T-helper 2 cell treated with Interferon-gamma antibody and Interleukin-4, amounts not matched to agents 5 μg/mL and 100 μg/mL, for 36 hours (primary cell): ENCODE results near the gene PITPNM3.
A peak's percentile ranks its signal among the peaks of the same experiment; 100 is the strongest.

ENCODE experiments used
- DNase-seq: peaks from one replicate; pipeline ENCODE4 v3.0.0; 2021; ENCODE audit warnings: low spot score
- H3K27ac Mint-ChIP-seq: one replicate; pipeline ENCODE4 v1.8.0; 2021; ENCODE audit warnings: mild to moderate bottlenecking, mixed read lengths
- H3K27me3 Mint-ChIP-seq: one replicate; pipeline ENCODE4 v1.8.0; 2021; ENCODE audit warnings: low read depth, mixed read lengths
- H3K36me3 Mint-ChIP-seq: one replicate; pipeline ENCODE4 v1.8.0; 2021; ENCODE audit warnings: low read depth, mixed read lengths
- H3K4me1 Mint-ChIP-seq: one replicate; pipeline ENCODE4 v1.8.0; 2021; ENCODE audit warnings: low read depth, mixed read lengths
- H3K4me3 Mint-ChIP-seq: one replicate; pipeline ENCODE4 v1.8.0; 2022; ENCODE audit warnings: mild to moderate bottlenecking, moderate library complexity, mixed read lengths
- H3K9me3 Mint-ChIP-seq: one replicate; pipeline ENCODE4 v1.8.0; 2021; ENCODE audit warnings: mixed read lengths

Gene PITPNM3

GRCh38 chr17:6462692-6463091 lies 93.7 kb downstream of the PITPNM3 start:
- no peak overlapping the region for H3K27ac Mint-ChIP-seq
- no peak overlapping the region for H3K4me3 Mint-ChIP-seq
- no peaks in the 10 kb centered on the region for H3K9me3 Mint-ChIP-seq
- H3K27me3 Mint-ChIP-seq: peaks cover 3% of the 10 kb centered on the region
- peaks cover 9% of the 10 kb centered on the region for H3K4me1 Mint-ChIP-seq
- DNase-seq: no peak
- H3K36me3 Mint-ChIP-seq: no peaks in the 10 kb centered on the region

- peak; percentile 30 for DNase-seq
- H3K27me3 Mint-ChIP-seq: peaks cover 3% of the 10 kb centered on the region
- H3K4me1 Mint-ChIP-seq: peaks cover 12% of the 10 kb centered on the region
- no peak overlapping the region for H3K4me3 Mint-ChIP-seq
- H3K27ac Mint-ChIP-seq: peak overlapping the region; percentile 18
- no peaks in the 10 kb centered on the region for H3K36me3 Mint-ChIP-seq
- H3K9me3 Mint-ChIP-seq: no peaks in the 10 kb centered on the region
Observed at GRCh38 chr17:6461792-6462524, 94.4 kb downstream of the PITPNM3 start.

- Mint-ChIP-seq H3K27ac (no peak overlapping the region), H3K9me3 (no peaks in the 10 kb centered on the region)
Observed at GRCh38 chr17:6461246-6461645, 95.1 kb downstream of the PITPNM3 start.

GRCh38 chr17:6460531-6461161 lies 95.7 kb downstream of the PITPNM3 start:
- Mint-ChIP-seq H3K4me1 (peaks cover 12% of the 10 kb centered on the region), H3K4me3 (no peak overlapping the region), H3K36me3 (no peaks in the 10 kb centered on the region), H3K27ac (no peak overlapping the region), H3K27me3 (peaks cover 12% of the 10 kb centered on the region), H3K9me3 (no peaks in the 10 kb centered on the region)
- DNase-seq: no peak

More at GRCh38 chr17:6461246-6461645, 95.1 kb downstream of the PITPNM3 start:
- H3K4me3 Mint-ChIP-seq: no peak overlapping the region
- H3K4me1 Mint-ChIP-seq: peaks cover 12% of the 10 kb centered on the region
- peaks cover 9% of the 10 kb centered on the region for H3K27me3 Mint-ChIP-seq
- DNase-seq: no peak
- no peaks in the 10 kb centered on the region for H3K36me3 Mint-ChIP-seq

- Mint-ChIP-seq H3K4me3 (no peak overlapping the region), H3K27me3 (peaks cover 22% of the 10 kb centered on the region), H3K9me3 (no peaks in the 10 kb centered on the region), H3K4me1 (peaks cover 12% of the 10 kb centered on the region), H3K36me3 (no peaks in the 10 kb centered on the region), H3K27ac (no peak overlapping the region)
- DNase-seq: no peak
Observed at GRCh38 chr17:6458460-6458950, 97.8 kb downstream of the PITPNM3 start.

GRCh38 chr17:6457688-6458459 lies 98.5 kb downstream of the PITPNM3 start:
- Mint-ChIP-seq H3K27me3 (peaks cover 22% of the 10 kb centered on the region), H3K36me3 (no peaks in the 10 kb centered on the region), H3K4me3 (no peak overlapping the region), H3K4me1 (peaks cover 12% of the 10 kb centered on the region), H3K27ac (no peak overlapping the region), H3K9me3 (no peaks in the 10 kb centered on the region)
- no peak for DNase-seq

GRCh38 chr17:6456914-6457687 lies 99.3 kb downstream of the PITPNM3 start:
- DNase-seq: no peak
- Mint-ChIP-seq H3K4me3 (no peak overlapping the region), H3K4me1 (peaks cover 10% of the 10 kb centered on the region), H3K36me3 (no peaks in the 10 kb centered on the region), H3K9me3 (no peaks in the 10 kb centered on the region), H3K27ac (no peak overlapping the region), H3K27me3 (peaks cover 22% of the 10 kb centered on the region)

GRCh38 chr17:6456321-6456720 lies 100.0 kb downstream of the PITPNM3 start:
- no peaks in the 10 kb centered on the region for H3K9me3 Mint-ChIP-seq
- no peak overlapping the region for H3K27ac Mint-ChIP-seq
- H3K27me3 Mint-ChIP-seq: peaks cover 22% of the 10 kb centered on the region
- no peak for DNase-seq
- no peak overlapping the region for H3K4me3 Mint-ChIP-seq
- peaks cover 3% of the 10 kb centered on the region for H3K4me1 Mint-ChIP-seq
- H3K36me3 Mint-ChIP-seq: no peaks in the 10 kb centered on the region

GRCh38 chr17:6455321-6455705 lies 101.0 kb downstream of the PITPNM3 start:
- DNase-seq: no peak
- H3K4me3 Mint-ChIP-seq: no peak overlapping the region
- H3K9me3 Mint-ChIP-seq: no peaks in the 10 kb centered on the region
- H3K27ac Mint-ChIP-seq: no peak overlapping the region
- no peaks in the 10 kb centered on the region for H3K36me3 Mint-ChIP-seq
- H3K4me1 Mint-ChIP-seq: peaks cover 3% of the 10 kb centered on the region
- H3K27me3 Mint-ChIP-seq: peaks cover 22% of the 10 kb centered on the region

- DNase-seq: no peak
- no peaks in the 10 kb centered on the region for H3K9me3 Mint-ChIP-seq
- no peaks in the 10 kb centered on the region for H3K36me3 Mint-ChIP-seq
- H3K27ac Mint-ChIP-seq: no peak overlapping the region
- peaks cover 3% of the 10 kb centered on the region for H3K4me1 Mint-ChIP-seq
- H3K4me3 Mint-ChIP-seq: peak overlapping the region; percentile 11
- H3K27me3 Mint-ChIP-seq: peaks cover 19% of the 10 kb centered on the region
Observed at GRCh38 chr17:6454495-6455320, 101.6 kb downstream of the PITPNM3 start.

- H3K4me3 Mint-ChIP-seq: no peak overlapping the region
Observed at GRCh38 chr17:6453279-6454024, 102.9 kb downstream of the PITPNM3 start.

GRCh38 chr17:6452471-6453266 lies 103.7 kb downstream of the PITPNM3 start:
- H3K4me1 Mint-ChIP-seq: peaks cover 3% of the 10 kb centered on the region
- no peak overlapping the region for H3K4me3 Mint-ChIP-seq
- no peaks in the 10 kb centered on the region for H3K9me3 Mint-ChIP-seq
- no peak for DNase-seq
- no peak overlapping the region for H3K27ac Mint-ChIP-seq
- H3K27me3 Mint-ChIP-seq: peaks cover 19% of the 10 kb centered on the region
- peaks cover 4% of the 10 kb centered on the region for H3K36me3 Mint-ChIP-seq

More at GRCh38 chr17:6453279-6454024, 102.9 kb downstream of the PITPNM3 start:
- Mint-ChIP-seq H3K4me1 (peaks cover 3% of the 10 kb centered on the region), H3K36me3 (peaks cover 2% of the 10 kb centered on the region), H3K9me3 (no peaks in the 10 kb centered on the region), H3K27ac (no peak overlapping the region), H3K27me3 (peaks cover 19% of the 10 kb centered on the region)
- DNase-seq: no peak
